ENCODE measurements around the gene MMEL1.

GRCh38 chr1:2642560-2643413, 10.0 kb upstream of the MMEL1 start:
- TF ChIP-seq POLR2AphosphoS5 (IDR thresholded peaks at IDR 0.05) (peak; percentile 90), CTCF (IDR thresholded peaks at IDR 0.05; ENCODE audit: poor library complexity, severe bottlenecking) (peak; percentile 53), MXI1 (conservative IDR thresholded peaks at IDR 0.05; ENCODE audit: poor library complexity, severe bottlenecking) (peak; percentile 93), EP300 (conservative IDR thresholded peaks at IDR 0.05; ENCODE audit: poor library complexity, severe bottlenecking) (no peak), TAF1 (IDR thresholded peaks at IDR 0.05; ENCODE audit: low read depth) (no peak), EZH2 (IDR thresholded peaks at IDR 0.05; ENCODE audit: borderline replicate concordance, insufficient read depth, low read length, poor library complexity, severe bottlenecking) (no peak)
